ENCODE data around the gene NBEA. TPM values are rescaled to one million over a fixed set of nuclear protein-coding genes. Genes with fewer than 3 reads are reported as not detected.
"Not testable (repeated sequence)": the region's sequence is repeated elsewhere in the genome, so short reads cannot be mapped to it uniquely, and the experiment has no call there.

Gene NBEA
- total RNA-seq, 6 experiments from 2014 or later: 5.6 to 9.6 (median 6.9) TPM

GRCh38 chr13:35055705-35056104 lies 113.6 kb downstream of the NBEA start:
- Mint-ChIP-seq H3K4me3 (no peak overlapping the region), H3K27ac (no peak overlapping the region), H3K36me3 (ENCODE audit: low read depth) (no peaks in the 10 kb centered on the region), H3K27me3 (ENCODE audit: insufficient read depth) (no peaks in the 10 kb centered on the region), H3K4me1 (ENCODE audit: low read depth) (no peaks in the 10 kb centered on the region), H3K9me3 (no peaks in the 10 kb centered on the region)
- TF ChIP-seq CTCF (IDR thresholded peaks at IDR 0.05): no peak
- DNase-seq: no peak

- TF ChIP-seq CTCF (IDR thresholded peaks at IDR 0.05): no peak
- Mint-ChIP-seq H3K27me3 (ENCODE audit: insufficient read depth) (no peaks in the 10 kb centered on the region), H3K4me3 (no peak overlapping the region), H3K36me3 (ENCODE audit: low read depth) (no peaks in the 10 kb centered on the region), H3K27ac (no peak overlapping the region), H3K9me3 (no peaks in the 10 kb centered on the region), H3K4me1 (ENCODE audit: low read depth) (no peaks in the 10 kb centered on the region)
- no peak for DNase-seq
These were observed 115.8 kb downstream of the NBEA start for GRCh38 chr13:35057858-35058257.

- not testable (repeated sequence) for H3K36me3 Mint-ChIP-seq (ENCODE audit: low read depth); H3K4me3 Mint-ChIP-seq; H3K4me1 Mint-ChIP-seq (ENCODE audit: low read depth); H3K9me3 Mint-ChIP-seq; H3K27ac Mint-ChIP-seq; H3K27me3 Mint-ChIP-seq (ENCODE audit: insufficient read depth); DNase-seq
These were observed 116.5 kb downstream of the NBEA start for GRCh38 chr13:35058585-35058984.

GRCh38 chr13:35086667-35087066 lies 144.6 kb downstream of the NBEA start:
- H3K27ac Mint-ChIP-seq: no peak overlapping the region
- no peak for DNase-seq

GRCh38 chr13:35092251-35092650 lies 150.2 kb downstream of the NBEA start:
- no peaks in the 10 kb centered on the region for H3K4me1 Mint-ChIP-seq (ENCODE audit: low read depth)
- H3K9me3 Mint-ChIP-seq: no peaks in the 10 kb centered on the region
- H3K36me3 Mint-ChIP-seq (ENCODE audit: low read depth): no peaks in the 10 kb centered on the region
- no peaks in the 10 kb centered on the region for H3K27me3 Mint-ChIP-seq (ENCODE audit: insufficient read depth)
- no peak for DNase-seq
- TF ChIP-seq CTCF (IDR thresholded peaks at IDR 0.05): no peak
- H3K27ac Mint-ChIP-seq: no peak overlapping the region
- no peak overlapping the region for H3K4me3 Mint-ChIP-seq

More at GRCh38 chr13:35086667-35087066, 144.6 kb downstream of the NBEA start:
- peaks cover 6% of the 10 kb centered on the region; the same call in 1 of the 2 replicates for H3K36me3 Mint-ChIP-seq (ENCODE audit: low read depth)
- H3K27me3 Mint-ChIP-seq (ENCODE audit: insufficient read depth): no peaks in the 10 kb centered on the region; the same call in 1 of the 2 replicates
- no peak overlapping the region for H3K4me3 Mint-ChIP-seq
- H3K4me1 Mint-ChIP-seq (ENCODE audit: low read depth): no peaks in the 10 kb centered on the region
- peaks cover 9% of the 10 kb centered on the region for H3K9me3 Mint-ChIP-seq
- no peak for TF ChIP-seq CTCF (IDR thresholded peaks at IDR 0.05)

GRCh38 chr13:35092751-35093150 lies 150.7 kb downstream of the NBEA start:
- Mint-ChIP-seq H3K36me3 (ENCODE audit: low read depth) (no peaks in the 10 kb centered on the region), H3K4me1 (ENCODE audit: low read depth) (no peaks in the 10 kb centered on the region), H3K4me3 (no peak overlapping the region), H3K27me3 (ENCODE audit: insufficient read depth) (no peaks in the 10 kb centered on the region), H3K27ac (no peak overlapping the region), H3K9me3 (no peaks in the 10 kb centered on the region)
- no peak for DNase-seq
- TF ChIP-seq CTCF (IDR thresholded peaks at IDR 0.05): no peak

Data from HFFc6 (cell line).